Measurements from ENCODE around the gene HACD3.
"Not testable (repeated sequence)": the region's sequence is repeated elsewhere in the genome, so short reads cannot be mapped to it uniquely, and the experiment has no call there.

The HACD3 gene

GRCh38 chr15:65550681-65551098, 20.4 kb downstream of the HACD3 start:
- no peak for DNase-seq

- no peak for DNase-seq
Observed at GRCh38 chr15:65551183-65551582, 20.9 kb downstream of the HACD3 start.

GRCh38 chr15:65552851-65553250, 22.6 kb downstream of the HACD3 start:
- not testable (repeated sequence) for DNase-seq

- DNase-seq: no peak
Observed at GRCh38 chr15:65553691-65554090, 23.4 kb downstream of the HACD3 start.

- DNase-seq: no peak
Observed at GRCh38 chr15:65556622-65557021, 26.4 kb downstream of the HACD3 start.

GRCh38 chr15:65558336-65558735, 28.1 kb downstream of the HACD3 start:
- no peak for DNase-seq

- no peak for DNase-seq
Observed at GRCh38 chr15:65558997-65559760, 28.9 kb downstream of the HACD3 start.

GRCh38 chr15:65559941-65560340, 29.7 kb downstream of the HACD3 start:
- no peak for DNase-seq

- no peak for DNase-seq
Observed at GRCh38 chr15:65561934-65562333, 31.7 kb downstream of the HACD3 start.

GRCh38 chr15:65569728-65570127, 39.5 kb downstream of the HACD3 start:
- no peak for DNase-seq

GRCh38 chr15:65571971-65572370, 41.7 kb downstream of the HACD3 start:
- no peak for DNase-seq

- DNase-seq: no peak
Observed at GRCh38 chr15:65576664-65577063, 46.4 kb downstream of the HACD3 start.

GRCh38 chr15:65577129-65577996, 47.1 kb downstream of the HACD3 start:
- no peak for DNase-seq

- DNase-seq: no peak
Observed at GRCh38 chr15:65578904-65579728, 48.9 kb downstream of the HACD3 start.

- no peak for DNase-seq
Observed at GRCh38 chr15:65579762-65580161, 49.5 kb downstream of the HACD3 start.

- no peak for DNase-seq
Observed at GRCh38 chr15:65580287-65580686, 50.0 kb downstream of the HACD3 start.

- DNase-seq: no peak
Observed at GRCh38 chr15:65583701-65584100, 53.4 kb downstream of the HACD3 start.

- no peak for DNase-seq
Observed at GRCh38 chr15:65584241-65584640, 54.0 kb downstream of the HACD3 start.

- no peak for DNase-seq
Observed at GRCh38 chr15:65587094-65587493, 56.8 kb downstream of the HACD3 start.

- no peak for DNase-seq
Observed at GRCh38 chr15:65595960-65596359, 65.7 kb downstream of the HACD3 start.

GRCh38 chr15:65598468-65598867, 68.2 kb downstream of the HACD3 start:
- DNase-seq: no peak

GRCh38 chr15:65599677-65600076, 69.4 kb downstream of the HACD3 start:
- DNase-seq: no peak

GRCh38 chr15:65603134-65603533, 72.9 kb downstream of the HACD3 start:
- no peak for DNase-seq
